Calu3 (cell line): ENCODE measurements around the gene TFB1M. TPM values are rescaled to one million over a fixed set of nuclear protein-coding genes. Genes with fewer than 3 reads are reported as not detected.

Experiments
- BruUV-seq: library from RNA; stranded (reverse); fragments of 400-500 nt; replicated peaks from 2 replicates; lab custom pipeline; 2021; lab: Mats Ljungman, UMichigan
- CTCF ChIA-PET: fragments of 300-600 bp; sonication (Branson Sonifier 250); formaldehyde crosslinking; loops from one replicate; lab custom pipeline; 2022; ENCODE audit warnings: antibody characterized with exemption; lab: Charles Lee
- DNase-seq: peaks from one replicate; pipeline ENCODE4 v3.0.0; 2022
- H3K27ac Mint-ChIP-seq: one replicate; pipeline ENCODE4 v1.8.0; 2022; ENCODE audit warnings: mixed read lengths; ENCODE audit not compliant: unreplicated experiment
- H3K27me3 Mint-ChIP-seq: one replicate; pipeline ENCODE4 v1.8.0; 2022; ENCODE audit warnings: mixed read lengths; ENCODE audit not compliant: unreplicated experiment
- H3K36me3 Mint-ChIP-seq: one replicate; pipeline ENCODE4 v1.8.0; 2022; ENCODE audit warnings: mild to moderate bottlenecking, moderate library complexity, mixed read lengths; ENCODE audit not compliant: insufficient read depth, unreplicated experiment
- H3K4me1 Mint-ChIP-seq: one replicate; pipeline ENCODE4 v1.8.0; 2022; ENCODE audit warnings: mild to moderate bottlenecking, low read depth, mixed read lengths; ENCODE audit not compliant: unreplicated experiment
- H3K4me3 Mint-ChIP-seq: one replicate; pipeline ENCODE4 v1.8.0; 2022; ENCODE audit warnings: mild to moderate bottlenecking, low read depth, moderate library complexity, mixed read lengths; ENCODE audit not compliant: unreplicated experiment
- H3K9me3 Mint-ChIP-seq: one replicate; pipeline ENCODE4 v1.8.0; 2022; ENCODE audit warnings: low read depth, mixed read lengths; ENCODE audit not compliant: unreplicated experiment
- CTCF ChIP-seq: fragments of 200-600 bp; IDR thresholded peaks from one replicate; pipeline ENCODE4 v1.8.0; 2022; ENCODE audit warnings: antibody characterized with exemption; ENCODE audit not compliant: unreplicated experiment
- intact Hi-C: fragments of 100-400 bp; cut with micrococcal nuclease; formaldehyde crosslinking; loops from one replicate; pipeline ENCODE4 v1.10.0; 2022; ENCODE audit not compliant: unreplicated experiment
- total RNA-seq: library from RNA; stranded (reverse); gene quantifications from 2 replicates; pipeline ENCODE4 v1.2.3, GENCODE V29; 2022

Gene TFB1M
- total RNA-seq, 1 experiment from 2014 or later: 27.4 TPM

DNA sequence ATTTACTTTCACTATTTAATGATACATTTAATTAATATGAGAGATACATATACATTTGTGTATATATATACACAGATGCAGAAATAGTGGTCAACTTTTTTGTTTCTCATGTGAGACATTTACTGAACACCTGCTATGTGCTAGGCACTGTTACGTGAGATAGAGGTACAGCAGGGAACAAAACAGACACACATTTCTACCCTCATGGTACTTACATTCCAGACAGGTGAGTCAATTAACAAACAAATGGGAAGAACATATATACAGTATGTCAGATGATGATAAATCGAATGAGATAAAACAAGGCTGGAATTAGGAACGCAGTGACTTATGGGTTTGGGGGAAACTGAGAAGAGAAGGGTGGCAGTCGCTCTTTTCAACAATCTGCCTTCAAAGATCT, 5.1 kb downstream of the TFB1M start:
- H3K9me3 Mint-ChIP-seq: peaks cover 3% of the 10 kb centered on the region
- no peak overlapping the region for H3K4me3 Mint-ChIP-seq
- H3K36me3 Mint-ChIP-seq: peaks cover 17% of the 10 kb centered on the region
- CTCF ChIA-PET: no interaction called here
- no TSS peak for BruUV-seq
- H3K4me1 Mint-ChIP-seq: peaks cover 7% of the 10 kb centered on the region
- no peak for TF ChIP-seq CTCF
- H3K27me3 Mint-ChIP-seq: no peaks in the 10 kb centered on the region
- intact Hi-C loops: no loop called here
- no peak overlapping the region for H3K27ac Mint-ChIP-seq
- DNase-seq: no peak

DNA sequence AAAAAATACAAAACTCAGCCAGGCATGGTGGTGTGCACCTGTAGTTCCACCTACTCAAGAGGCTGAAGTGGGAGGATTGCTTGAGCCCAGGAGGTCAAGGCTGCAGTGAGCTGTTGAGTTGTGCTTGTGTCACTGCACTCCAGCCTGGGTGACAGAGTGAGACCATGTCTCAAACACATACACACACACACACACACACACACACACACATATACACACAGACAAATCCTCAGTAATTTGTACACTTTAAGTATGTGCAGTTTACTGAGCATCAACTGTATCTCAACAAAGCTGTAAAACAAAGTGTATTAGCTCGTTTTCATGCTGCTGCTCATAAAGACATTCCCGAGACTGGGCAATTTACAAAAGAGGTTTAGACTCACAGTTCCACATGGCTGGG, 7.3 kb downstream of the TFB1M start:
- CTCF ChIA-PET: interaction anchor here (1.3 kb wide), 1 partner anchor 439 kb away, joined by 4 read pairs; no protein-coding TSS in a partner anchor
- no peaks in the 10 kb centered on the region for H3K27me3 Mint-ChIP-seq

GRCh38 chr6:155303361-155303870, 10.9 kb downstream of the TFB1M start:
- CTCF ChIA-PET: no interaction called here
- BruUV-seq: no TSS peak
- TF ChIP-seq CTCF: no peak
- no peak overlapping the region for H3K27ac Mint-ChIP-seq
- peaks cover 9% of the 10 kb centered on the region for H3K36me3 Mint-ChIP-seq
- no peaks in the 10 kb centered on the region for H3K9me3 Mint-ChIP-seq
- DNase-seq: no peak
- H3K4me1 Mint-ChIP-seq: no peaks in the 10 kb centered on the region
- intact Hi-C loops: no loop called here
- H3K4me3 Mint-ChIP-seq: no peak overlapping the region
- H3K27me3 Mint-ChIP-seq: no peaks in the 10 kb centered on the region

More for the DNA sequence above, 7.3 kb downstream of the TFB1M start:
- H3K36me3 Mint-ChIP-seq: peaks cover 15% of the 10 kb centered on the region
- no peak for DNase-seq
- peaks cover 3% of the 10 kb centered on the region for H3K9me3 Mint-ChIP-seq
- H3K4me1 Mint-ChIP-seq: peaks cover 7% of the 10 kb centered on the region
- intact Hi-C loops: no loop called here
- no peak for TF ChIP-seq CTCF
- no TSS peak for BruUV-seq
- H3K27ac Mint-ChIP-seq: no peak overlapping the region
- H3K4me3 Mint-ChIP-seq: no peak overlapping the region

DNA sequence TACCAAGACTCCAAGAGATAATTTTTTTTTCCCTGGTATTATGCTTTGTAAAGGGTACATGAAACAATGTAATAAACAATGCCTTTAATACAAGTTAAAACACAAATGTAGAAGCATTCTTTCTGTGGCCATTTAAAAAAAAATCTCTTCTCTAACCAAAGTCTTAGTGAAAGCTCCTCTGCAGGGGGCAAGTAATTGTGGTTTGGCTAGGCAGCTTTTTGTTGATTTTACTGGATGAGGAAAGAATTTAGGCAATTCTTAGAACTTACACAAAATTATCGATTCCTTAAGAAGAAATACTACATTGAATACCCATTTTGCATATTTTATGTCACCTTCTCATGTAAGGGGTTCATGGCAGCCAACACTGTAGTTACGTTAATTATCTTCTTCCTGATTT, 12.4 kb downstream of the TFB1M start:
- BruUV-seq: no TSS peak
- no peak for TF ChIP-seq CTCF
- no peaks in the 10 kb centered on the region for H3K27me3 Mint-ChIP-seq
- DNase-seq: no peak
- H3K36me3 Mint-ChIP-seq: peaks cover 15% of the 10 kb centered on the region
- intact Hi-C loops: no loop called here
- CTCF ChIA-PET: no interaction called here
- H3K4me3 Mint-ChIP-seq: no peak overlapping the region
- no peak overlapping the region for H3K27ac Mint-ChIP-seq
- H3K4me1 Mint-ChIP-seq: no peaks in the 10 kb centered on the region
- H3K9me3 Mint-ChIP-seq: no peaks in the 10 kb centered on the region
